Measurements from ENCODE around the gene CTDSPL. TPM values are rescaled to one million over a fixed set of nuclear protein-coding genes. Genes with fewer than 3 reads are reported as not detected.

Gene CTDSPL
- total RNA-seq, 1 experiment from 2014 or later, result 14.0 TPM

DNA sequence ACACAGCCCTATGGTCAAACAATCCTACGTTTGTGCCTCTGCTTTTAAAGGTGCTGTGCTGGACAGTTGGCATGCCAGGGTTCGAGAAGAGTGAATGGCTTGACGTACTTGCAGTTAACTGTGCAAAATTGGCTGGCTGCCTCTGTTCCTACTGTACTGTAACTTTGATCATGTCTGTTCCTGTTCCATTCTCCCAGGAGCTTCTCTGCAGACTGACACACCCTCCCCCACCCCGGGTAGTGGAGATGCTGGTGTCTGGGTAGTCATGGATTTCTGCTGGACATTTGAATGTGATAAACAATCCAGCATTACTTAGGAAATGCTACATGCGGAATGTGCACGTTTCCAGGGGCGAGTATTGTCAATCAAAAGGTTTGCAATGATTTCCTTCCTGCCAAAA is 122.4 kb downstream of the CTDSPL start:
- Histone ChIP-seq H3K4me3 (ENCODE audit: low read depth, low read length, poor library complexity, severe bottlenecking) (no peak overlapping the region), H3K4me1 (ENCODE audit: insufficient read depth, low read length, poor library complexity, severe bottlenecking) (no peaks in the 10 kb centered on the region), H3K27ac (ENCODE audit: low read depth, low read length, poor library complexity, severe bottlenecking) (no peak overlapping the region), H3K27me3 (replicated peaks; ENCODE audit: insufficient read depth, low read depth, low read length, poor library complexity) (no peaks in the 10 kb centered on the region), H3K36me3 (ENCODE audit: insufficient read depth, low read length, poor library complexity, severe bottlenecking) (no peaks in the 10 kb centered on the region), H3K9me3 (ENCODE audit: low read depth, low read length, poor library complexity, severe bottlenecking) (no peaks in the 10 kb centered on the region)
- no peak for DNase-seq (ENCODE audit: low spot score)
- BruUV-seq (replicated peaks), result no TSS peak
- ChIA-PET CTCF (no interaction called here), POLR2A (ENCODE audit: low non-redundant PET) (no interaction called here)
- TF ChIP-seq, protein P1, sequence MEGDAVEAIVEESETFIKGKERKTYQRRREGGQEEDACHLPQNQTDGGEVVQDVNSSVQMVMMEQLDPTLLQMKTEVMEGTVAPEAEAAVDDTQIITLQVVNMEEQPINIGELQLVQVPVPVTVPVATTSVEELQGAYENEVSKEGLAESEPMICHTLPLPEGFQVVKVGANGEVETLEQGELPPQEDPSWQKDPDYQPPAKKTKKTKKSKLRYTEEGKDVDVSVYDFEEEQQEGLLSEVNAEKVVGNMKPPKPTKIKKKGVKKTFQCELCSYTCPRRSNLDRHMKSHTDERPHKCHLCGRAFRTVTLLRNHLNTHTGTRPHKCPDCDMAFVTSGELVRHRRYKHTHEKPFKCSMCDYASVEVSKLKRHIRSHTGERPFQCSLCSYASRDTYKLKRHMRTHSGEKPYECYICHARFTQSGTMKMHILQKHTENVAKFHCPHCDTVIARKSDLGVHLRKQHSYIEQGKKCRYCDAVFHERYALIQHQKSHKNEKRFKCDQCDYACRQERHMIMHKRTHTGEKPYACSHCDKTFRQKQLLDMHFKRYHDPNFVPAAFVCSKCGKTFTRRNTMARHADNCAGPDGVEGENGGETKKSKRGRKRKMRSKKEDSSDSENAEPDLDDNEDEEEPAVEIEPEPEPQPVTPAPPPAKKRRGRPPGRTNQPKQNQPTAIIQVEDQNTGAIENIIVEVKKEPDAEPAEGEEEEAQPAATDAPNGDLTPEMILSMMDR (conservative IDR thresholded peaks at IDR 0.05; ENCODE audit: low read depth, low read length), result no peak
- no peak for TF ChIP-seq EZH2 (IDR thresholded peaks at IDR 0.05; ENCODE audit: borderline replicate concordance, low read depth, low read length, poor library complexity, severe bottlenecking)
- intact Hi-C loops (cut with micrococcal nuclease; ENCODE audit: unreplicated experiment), result no loop called here

DNA sequence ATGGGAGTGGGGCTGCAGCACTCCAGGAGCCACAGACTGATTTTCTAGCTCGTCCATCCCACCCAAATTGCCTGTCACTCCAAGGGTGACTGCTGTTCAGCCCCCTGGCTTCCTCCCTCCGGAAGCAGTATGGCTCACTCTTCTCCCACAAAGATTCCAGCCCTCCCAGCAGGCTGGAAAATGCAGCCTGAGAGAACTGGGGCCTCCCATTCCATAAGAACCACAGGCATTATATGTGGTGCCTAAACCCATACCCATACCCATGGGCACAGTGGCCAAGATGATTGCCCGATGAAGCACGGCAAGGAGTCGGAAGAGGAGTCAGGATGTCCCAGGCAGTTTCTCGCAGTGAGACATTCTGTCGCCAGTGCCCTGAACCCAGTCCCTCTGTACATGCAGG is 122.9 kb downstream of the CTDSPL start:
- Histone ChIP-seq H3K27ac (ENCODE audit: low read depth, low read length, poor library complexity, severe bottlenecking) (no peak overlapping the region), H3K36me3 (ENCODE audit: insufficient read depth, low read length, poor library complexity, severe bottlenecking) (no peaks in the 10 kb centered on the region), H3K9me3 (ENCODE audit: low read depth, low read length, poor library complexity, severe bottlenecking) (no peaks in the 10 kb centered on the region), H3K4me3 (ENCODE audit: low read depth, low read length, poor library complexity, severe bottlenecking) (no peak overlapping the region), H3K4me1 (ENCODE audit: insufficient read depth, low read length, poor library complexity, severe bottlenecking) (no peaks in the 10 kb centered on the region), H3K27me3 (replicated peaks; ENCODE audit: insufficient read depth, low read depth, low read length, poor library complexity) (no peaks in the 10 kb centered on the region)
- BruUV-seq (replicated peaks), result no TSS peak
- TF ChIP-seq, protein P1 (conservative IDR thresholded peaks at IDR 0.05; ENCODE audit: low read depth, low read length), result no peak
- no peak for TF ChIP-seq EZH2 (IDR thresholded peaks at IDR 0.05; ENCODE audit: borderline replicate concordance, low read depth, low read length, poor library complexity, severe bottlenecking)
- intact Hi-C loops (cut with micrococcal nuclease; ENCODE audit: unreplicated experiment), result no loop called here
- ChIA-PET CTCF (no interaction called here), POLR2A (ENCODE audit: low non-redundant PET) (no interaction called here)
- DNase-seq (ENCODE audit: low spot score), result no peak

DNA sequence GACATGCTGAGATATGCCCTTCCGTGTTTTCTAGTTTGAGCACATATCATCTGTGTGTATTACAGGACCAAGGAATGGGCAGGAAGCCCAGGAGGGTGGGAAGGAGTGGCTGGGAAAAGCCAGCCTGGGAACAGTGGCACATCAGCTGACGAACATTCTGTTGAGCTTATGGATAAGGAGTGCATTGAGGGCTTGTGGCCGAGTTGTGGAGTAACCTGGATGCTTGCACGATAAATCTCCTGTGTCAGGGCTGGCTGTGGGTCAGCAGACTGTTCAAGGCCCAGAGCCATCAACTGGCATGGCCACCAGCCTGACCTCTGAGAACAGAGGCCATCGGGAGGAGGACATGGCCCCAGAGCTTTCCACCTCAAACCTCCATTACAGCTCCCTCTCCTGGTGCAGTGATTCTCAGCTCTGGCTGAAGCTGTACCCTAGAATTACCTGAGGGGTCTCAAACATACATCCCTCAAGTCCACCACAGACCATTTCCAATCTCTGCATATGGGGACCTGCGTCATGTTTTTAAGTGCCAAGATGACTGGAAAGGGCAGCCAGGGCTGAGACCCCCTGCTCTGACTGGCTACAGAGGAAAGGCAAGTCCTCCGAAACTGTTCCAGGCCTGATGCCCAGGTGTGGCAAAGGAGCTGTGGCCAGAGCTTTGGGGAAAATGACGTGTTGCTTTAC is 124.1 kb downstream of the CTDSPL start:
- POLR2A ChIA-PET (ENCODE audit: low non-redundant PET), result no interaction called here
- no peaks in the 10 kb centered on the region for H3K4me1 ChIP-seq (ENCODE audit: insufficient read depth, low read length, poor library complexity, severe bottlenecking)
- CTCF ChIA-PET, result no interaction called here
- no peak for DNase-seq (ENCODE audit: low spot score)
- BruUV-seq (replicated peaks), result no TSS peak
- no peak overlapping the region for H3K27ac ChIP-seq (ENCODE audit: low read depth, low read length, poor library complexity, severe bottlenecking)
- no peaks in the 10 kb centered on the region for H3K9me3 ChIP-seq (ENCODE audit: low read depth, low read length, poor library complexity, severe bottlenecking)
- no peaks in the 10 kb centered on the region for H3K27me3 ChIP-seq (replicated peaks; ENCODE audit: insufficient read depth, low read depth, low read length, poor library complexity)
- no peak overlapping the region for H3K4me3 ChIP-seq (ENCODE audit: low read depth, low read length, poor library complexity, severe bottlenecking)
- no peak for TF ChIP-seq EZH2 (IDR thresholded peaks at IDR 0.05; ENCODE audit: borderline replicate concordance, low read depth, low read length, poor library complexity, severe bottlenecking)
- TF ChIP-seq, protein P1 (conservative IDR thresholded peaks at IDR 0.05; ENCODE audit: low read depth, low read length), result no peak
- intact Hi-C loops (cut with micrococcal nuclease; ENCODE audit: unreplicated experiment), result no loop called here
- no peaks in the 10 kb centered on the region for H3K36me3 ChIP-seq (ENCODE audit: insufficient read depth, low read length, poor library complexity, severe bottlenecking)

Measured in A673 (cell line).